ENCODE measurements around the gene ATP8B3.

DNA sequence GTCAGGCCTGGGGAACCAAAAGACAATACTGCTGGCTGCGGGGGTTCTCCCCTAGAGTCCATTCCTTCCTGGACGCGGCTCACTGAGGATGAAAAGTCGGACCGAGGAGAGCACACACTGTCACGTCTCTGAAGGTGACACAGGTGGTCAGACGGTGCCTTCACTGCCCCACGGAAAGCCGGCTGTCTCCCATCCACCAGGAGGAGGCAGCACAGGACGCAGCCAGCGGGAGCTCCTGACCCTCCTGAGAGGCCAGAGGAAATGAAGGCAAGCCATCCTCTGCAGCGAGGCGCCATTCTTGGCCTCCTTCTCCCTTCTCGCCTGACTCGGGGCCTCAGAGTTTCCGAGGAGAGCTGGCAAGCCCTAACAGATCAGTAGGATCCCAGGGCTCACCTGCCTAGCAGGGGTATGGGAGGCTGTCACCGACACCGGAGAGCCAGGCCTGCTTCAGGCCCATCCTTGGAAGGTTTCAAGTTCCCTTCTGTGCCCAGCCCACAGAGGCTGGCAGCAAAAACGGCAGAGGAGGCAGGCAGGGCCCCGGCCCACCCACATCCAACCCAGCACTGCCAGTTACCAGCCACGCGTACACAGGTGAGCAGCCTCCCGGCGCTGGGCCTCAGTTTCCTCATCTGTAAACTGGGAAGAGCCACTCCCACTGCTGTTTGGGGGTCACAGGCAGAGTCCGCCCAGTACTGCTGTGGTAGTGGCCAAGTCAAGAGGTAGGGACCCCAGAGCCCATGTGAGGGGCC, 31.7 kb upstream of the ATP8B3 start:
- TF ChIP-seq EZH2phosphoT487 (conservative IDR thresholded peaks at IDR 0.05; ENCODE audit: low read length), result no peak
- TF ChIP-seq, protein P1, sequence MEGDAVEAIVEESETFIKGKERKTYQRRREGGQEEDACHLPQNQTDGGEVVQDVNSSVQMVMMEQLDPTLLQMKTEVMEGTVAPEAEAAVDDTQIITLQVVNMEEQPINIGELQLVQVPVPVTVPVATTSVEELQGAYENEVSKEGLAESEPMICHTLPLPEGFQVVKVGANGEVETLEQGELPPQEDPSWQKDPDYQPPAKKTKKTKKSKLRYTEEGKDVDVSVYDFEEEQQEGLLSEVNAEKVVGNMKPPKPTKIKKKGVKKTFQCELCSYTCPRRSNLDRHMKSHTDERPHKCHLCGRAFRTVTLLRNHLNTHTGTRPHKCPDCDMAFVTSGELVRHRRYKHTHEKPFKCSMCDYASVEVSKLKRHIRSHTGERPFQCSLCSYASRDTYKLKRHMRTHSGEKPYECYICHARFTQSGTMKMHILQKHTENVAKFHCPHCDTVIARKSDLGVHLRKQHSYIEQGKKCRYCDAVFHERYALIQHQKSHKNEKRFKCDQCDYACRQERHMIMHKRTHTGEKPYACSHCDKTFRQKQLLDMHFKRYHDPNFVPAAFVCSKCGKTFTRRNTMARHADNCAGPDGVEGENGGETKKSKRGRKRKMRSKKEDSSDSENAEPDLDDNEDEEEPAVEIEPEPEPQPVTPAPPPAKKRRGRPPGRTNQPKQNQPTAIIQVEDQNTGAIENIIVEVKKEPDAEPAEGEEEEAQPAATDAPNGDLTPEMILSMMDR (IDR thresholded peaks at IDR 0.05; ENCODE audit: insufficient read depth, low read length, poor library complexity, severe bottlenecking), result no peak

Measured in SU-DHL-6 (cell line).